Left kidney (tissue), 8 donors: ENCODE data around the gene YTHDF1. TPM values are rescaled to one million over a fixed set of nuclear protein-coding genes. Genes with fewer than 3 reads are reported as not detected.
A peak's percentile ranks its signal among the peaks of the same experiment; 100 is the strongest.

Experiments used
- DNase-seq: peaks from one replicate; pipeline ENCODE4 v3.0.0-alpha.2; 2013
- long read RNA-seq, 8 donors: transcript quantifications; one replicate each; lab custom pipeline, GENCODE V29; 2026
- polyA plus RNA-seq: library from polyadenylated mRNA; unstranded; fragments of 120-200 nt; gene quantifications from one replicate; pipeline ENCODE4 v1.2.1, GENCODE V29; 2013; ENCODE audit not compliant: insufficient read length

YTHDF1 gene
- polyA plus RNA-seq, result 45.5 TPM
- long read RNA-seq, donor 1, transcript YTHDF1-202 (5 exons, 3,301 nt), result major isoform, 9 of 36 reads
- long read RNA-seq, donor 1, partial matches to known transcripts, result 27 of 36 reads
- long read RNA-seq, donor 1, other reads (novel, unspliced or antisense), result 0 of 36 reads
- long read RNA-seq, donor 2, transcript YTHDF1-202 (5 exons, 3,301 nt), result major isoform, 7 of 18 reads
- long read RNA-seq, donor 2, partial matches to known transcripts, result 11 of 18 reads
- long read RNA-seq, donor 2, other reads (novel, unspliced or antisense), result 0 of 18 reads
- long read RNA-seq, donor 3, partial matches to known transcripts, result 17 of 20 reads
- long read RNA-seq, donor 3, other reads (novel, unspliced or antisense), result 0 of 20 reads
- long read RNA-seq, donor 4, result 0 reads
- long read RNA-seq, donor 5, transcript YTHDF1-202 (5 exons, 3,301 nt), result major isoform, 7 of 14 reads
- long read RNA-seq, donor 5, partial matches to known transcripts, result 7 of 14 reads
- long read RNA-seq, donor 5, other reads (novel, unspliced or antisense), result 0 of 14 reads
- long read RNA-seq, donor 6, transcript YTHDF1-202 (5 exons, 3,301 nt), result major isoform, 8 of 34 reads
- long read RNA-seq, donor 6, partial matches to known transcripts, result 26 of 34 reads
- long read RNA-seq, donor 6, other reads (novel, unspliced or antisense), result 0 of 34 reads
- long read RNA-seq, donor 7, transcript YTHDF1-202 (5 exons, 3,301 nt), result major isoform, 5 of 35 reads
- long read RNA-seq, donor 7, partial matches to known transcripts, result 30 of 35 reads
- long read RNA-seq, donor 7, other reads (novel, unspliced or antisense), result 0 of 35 reads
- long read RNA-seq, donor 8, partial matches to known transcripts, result 5 of 6 reads
- long read RNA-seq, donor 8, other reads (novel, unspliced or antisense), result 0 of 6 reads

- DNase-seq, result peak; percentile 95
These were observed at the start of gene YTHDF1 for GRCh38 chr20:63216041-63216848. Gene YTHDF1, minus strand, starts transcription at chr20:63216131. Its CDS starts 239 bp downstream, at chr20:63215892.

GRCh38 chr20:63264519-63264918 is 48.6 kb upstream of the YTHDF1 start:
- no peak for DNase-seq

- no peak for DNase-seq
These were observed 48.1 kb upstream of the YTHDF1 start for GRCh38 chr20:63264000-63264399.

GRCh38 chr20:63262836-63263235 is 46.9 kb upstream of the YTHDF1 start:
- no peak for DNase-seq

- no peak for DNase-seq
These were observed 46.0 kb upstream of the YTHDF1 start for GRCh38 chr20:63261795-63262528.

- peak; percentile 75 for DNase-seq
These were observed 45.3 kb upstream of the YTHDF1 start for GRCh38 chr20:63261060-63261794.

GRCh38 chr20:63260521-63260920 is 44.6 kb upstream of the YTHDF1 start:
- DNase-seq, result no peak

GRCh38 chr20:63259734-63260460 is 44.0 kb upstream of the YTHDF1 start:
- no peak for DNase-seq

GRCh38 chr20:63258781-63259180 is 42.9 kb upstream of the YTHDF1 start:
- no peak for DNase-seq

GRCh38 chr20:63257629-63258028 is 41.7 kb upstream of the YTHDF1 start:
- DNase-seq, result no peak

GRCh38 chr20:63256954-63257353 is 41.0 kb upstream of the YTHDF1 start:
- DNase-seq, result no peak

- DNase-seq, result no peak
These were observed 40.2 kb upstream of the YTHDF1 start for GRCh38 chr20:63255931-63256704.

- DNase-seq, result no peak
These were observed 38.9 kb upstream of the YTHDF1 start for GRCh38 chr20:63254606-63255384.

GRCh38 chr20:63254232-63254605 is 38.3 kb upstream of the YTHDF1 start, which contains the start of gene NKAIN4:
Gene NKAIN4, minus strand, starts transcription at chr20:63254463. Its CDS starts 13 bp downstream, at chr20:63254450.
- no peak for DNase-seq

- DNase-seq, result no peak
These were observed 37.7 kb upstream of the YTHDF1 start for GRCh38 chr20:63253438-63254231.

GRCh38 chr20:63253065-63253437 is 37.1 kb upstream of the YTHDF1 start:
- no peak for DNase-seq

- DNase-seq, result no peak
These were observed 36.4 kb upstream of the YTHDF1 start for GRCh38 chr20:63252284-63252711.
